ENCODE results near the gene PSMD9. TPM values are rescaled to one million over a fixed set of nuclear protein-coding genes. Genes with fewer than 3 reads are reported as not detected.

PSMD9 gene
- total RNA-seq, 2 experiments from 2014 or later = 64.3 to 68.5 TPM

Other genes with a start within 250 kb of the PSMD9 start
- 1 to 10 TPM; 1.8 to 1.9 TPM for gene MORN3, start 219.1 kb upstream of the PSMD9 start, total RNA-seq
- 10 to 100 TPM; 14.5 to 15.2 TPM for gene TMEM120B, start 176.0 kb upstream of the PSMD9 start, total RNA-seq
- gene RHOF, start 95.1 kb upstream of the PSMD9 start, total RNA-seq = 10 to 100 TPM; 78.6 to 85.5 TPM
- gene SETD1B, start 84.8 kb upstream of the PSMD9 start, total RNA-seq = 10 to 100 TPM; 15.0 to 15.6 TPM
- gene HPD, start 29.9 kb upstream of the PSMD9 start, total RNA-seq = not detected
- 1 to 10 TPM; 1.3 to 1.8 TPM for gene CFAP251, start 29.8 kb downstream of the PSMD9 start, total RNA-seq
- gene BCL7A, start 133.1 kb downstream of the PSMD9 start, total RNA-seq = 1 to 10 TPM; 6.7 to 7.2 TPM
- 10 to 100 TPM; 29.0 to 30.1 TPM for gene MLXIP, start 190.0 kb downstream of the PSMD9 start, total RNA-seq

All from activated naive CD8-positive, alpha-beta T cell treated with anti-CD3 and anti-CD28 coated beads for 36 hours (primary cell).